KG1 (cell line): ENCODE results near the gene PSMA3.
"Not testable (repeated sequence)": the region's sequence is repeated elsewhere in the genome, so short reads cannot be mapped to it uniquely, and the experiment has no call there.

Experiments used
- DNase-seq: peaks from one replicate; lab custom pipeline; 2025; lab: John Stamatoyannopoulos, UW

Gene PSMA3

DNA sequence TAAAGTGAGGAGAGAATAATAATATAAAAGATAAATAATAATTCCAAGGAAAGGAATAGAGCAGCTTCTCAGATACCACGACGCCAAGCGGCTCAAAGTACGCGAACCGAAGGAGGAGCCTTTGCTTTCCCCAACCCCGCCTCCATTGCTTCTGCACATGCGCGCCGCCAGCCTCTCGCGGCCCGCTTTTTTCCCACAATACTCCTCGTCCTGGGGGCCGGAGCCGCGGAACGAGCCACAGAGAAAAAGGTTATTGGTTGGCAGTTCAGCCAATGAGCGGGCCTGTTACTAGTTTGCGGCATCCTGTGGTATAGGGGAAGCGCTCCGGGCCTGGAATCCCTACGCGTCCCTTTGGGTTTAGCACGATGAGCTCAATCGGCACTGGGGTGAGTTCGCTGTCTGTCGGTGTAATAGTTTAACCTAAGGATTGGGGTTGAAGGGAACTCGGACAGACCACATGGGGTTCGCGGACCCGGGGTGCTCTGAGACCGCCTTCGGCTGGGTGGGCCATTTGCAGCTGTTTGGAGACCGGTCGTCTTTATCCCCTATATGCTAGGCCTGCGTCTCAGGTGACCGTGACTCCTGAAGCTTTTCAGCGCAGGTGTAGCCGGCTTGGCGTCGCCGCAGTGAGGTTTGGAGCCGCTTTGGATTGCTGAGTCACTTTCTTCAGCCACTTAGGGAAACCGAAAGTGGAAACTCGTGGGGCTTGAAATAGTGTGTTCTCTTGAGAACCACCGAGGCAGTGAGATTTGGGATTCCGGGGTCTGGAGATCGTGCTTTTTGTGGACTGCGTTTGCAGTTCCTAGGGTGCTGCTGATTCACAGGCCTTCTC, at the start of gene PSMA3:
PSMA3 (plus strand) TSS at position 288 of the 832 bp plus-strand sequence; CDS start at position 366, 78 bp downstream.
- peak; percentile 89 for DNase-seq

GRCh38 chr14:58196198-58196597, 48.4 kb upstream of the PSMA3 start:
- DNase-seq, result no peak

DNA sequence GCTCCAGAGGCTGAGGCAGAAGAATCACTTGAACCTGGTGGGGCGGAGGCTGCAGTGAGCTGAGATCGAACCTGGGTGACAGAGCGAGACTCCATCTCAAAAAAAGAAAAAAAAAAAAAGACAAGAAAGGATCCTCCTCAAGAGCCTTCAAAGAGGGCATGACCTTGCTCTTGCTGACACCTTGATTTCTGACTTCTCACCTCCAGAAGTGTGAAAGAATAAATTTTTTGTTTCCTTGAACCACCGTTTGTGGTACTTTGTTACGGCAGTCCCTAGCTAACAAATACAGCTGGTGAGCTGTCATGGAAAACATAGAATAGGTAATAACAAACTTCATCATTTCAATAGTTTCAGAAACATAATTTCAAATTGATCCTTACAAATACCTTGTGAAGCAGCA, 46.6 kb upstream of the PSMA3 start:
- DNase-seq, result no peak

- peak; percentile 46 for DNase-seq
Measured at GRCh38 chr14:58199726-58200479, 44.7 kb upstream of the PSMA3 start, which contains the start of gene ACTR10. Gene ACTR10, plus strand, starts transcription at chr14:58200149. Its CDS starts 69 bp downstream, at chr14:58200218.

GRCh38 chr14:58200480-58200841, 44.2 kb upstream of the PSMA3 start:
- DNase-seq, result no peak

- no peak for DNase-seq
Measured at GRCh38 chr14:58200846-58201245, 43.8 kb upstream of the PSMA3 start.

GRCh38 chr14:58213176-58213575, 31.5 kb upstream of the PSMA3 start:
- no peak for DNase-seq

DNA sequence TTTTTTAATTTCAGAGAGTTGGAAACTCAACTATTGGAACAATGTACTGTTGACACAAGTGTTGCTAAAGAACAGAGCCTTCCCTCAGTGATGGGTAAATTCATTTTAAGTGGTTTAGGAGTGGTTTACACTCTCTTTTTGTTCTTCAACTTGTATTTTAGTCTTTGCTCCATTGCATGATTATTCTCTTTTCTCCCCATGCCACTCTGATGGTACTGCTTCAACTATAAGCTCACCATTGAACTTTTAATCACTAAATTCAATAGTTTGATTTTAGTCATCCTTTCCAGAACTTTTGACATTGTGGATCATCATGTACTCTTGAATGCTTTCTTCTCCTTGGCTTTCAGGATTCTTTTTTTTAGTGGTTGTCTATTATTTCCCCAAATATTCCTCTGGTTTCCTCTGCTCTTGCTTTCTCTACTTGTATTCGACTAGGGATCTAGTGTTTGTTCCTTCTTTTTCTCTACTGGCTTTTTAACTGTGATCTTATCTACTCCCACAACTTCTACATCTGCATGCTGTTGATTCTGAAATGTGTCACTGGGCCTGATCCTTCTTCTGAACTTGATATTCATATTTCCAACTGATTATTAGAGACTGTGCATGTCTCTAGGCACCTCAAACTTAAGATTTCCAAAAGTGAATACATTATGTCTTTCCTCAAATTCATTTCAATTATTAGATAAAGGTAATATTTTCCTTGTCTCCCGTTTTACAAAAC, 29.3 kb upstream of the PSMA3 start:
- DNase-seq, result no peak

- DNase-seq, result no peak
Measured at GRCh38 chr14:58216544-58216943, 28.1 kb upstream of the PSMA3 start.

- DNase-seq, result no peak
Measured at GRCh38 chr14:58227096-58227819, 17.4 kb upstream of the PSMA3 start.

GRCh38 chr14:58238252-58239243, 6.1 kb upstream of the PSMA3 start:
- no peak for DNase-seq

- DNase-seq, result peak; percentile 85
Measured at GRCh38 chr14:58239244-58240195, 5.1 kb upstream of the PSMA3 start.

DNA sequence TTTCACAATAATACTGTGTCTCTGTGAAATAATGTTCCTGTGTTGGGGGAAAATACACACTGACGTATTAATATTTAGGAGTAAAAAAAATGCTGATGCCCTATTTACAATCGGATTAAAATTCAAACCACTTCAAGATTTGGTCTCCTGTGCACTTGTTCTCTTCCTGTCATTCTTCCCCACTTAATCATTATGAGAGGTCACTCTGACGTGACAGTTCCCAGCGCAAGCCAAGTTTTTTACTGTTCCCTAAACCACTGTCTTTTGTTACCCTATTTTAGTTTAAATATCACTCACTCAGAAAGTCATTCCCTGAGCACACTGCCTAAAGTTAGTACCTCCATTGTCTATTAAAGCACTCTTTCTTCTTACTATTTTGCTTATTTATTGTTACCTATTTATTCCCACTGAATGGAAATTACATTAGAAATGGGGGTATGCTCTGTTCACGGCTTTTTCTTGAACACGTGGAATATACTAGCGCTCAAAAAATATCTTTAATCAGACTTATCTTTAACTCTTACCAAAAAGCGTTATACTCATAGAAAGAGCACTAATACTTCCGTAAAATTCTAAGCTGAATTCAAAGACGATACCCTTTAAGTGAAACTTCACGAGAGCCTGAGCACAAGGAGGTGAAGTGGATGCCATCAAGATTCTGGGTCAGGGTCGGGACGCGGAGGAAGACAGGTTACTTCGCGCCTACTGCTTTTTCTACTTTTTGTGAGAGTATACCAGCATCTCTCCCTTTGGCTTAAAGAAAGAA, 670 bp upstream of the PSMA3 start:
- peak; percentile 61 for DNase-seq

GRCh38 chr14:58245562-58245961, 919 bp downstream of the PSMA3 start:
- DNase-seq, result no peak

- DNase-seq, result no peak
Measured at GRCh38 chr14:58249611-58250010, 5.0 kb downstream of the PSMA3 start.

GRCh38 chr14:58258156-58258555, 13.5 kb downstream of the PSMA3 start:
- DNase-seq, result no peak

DNA sequence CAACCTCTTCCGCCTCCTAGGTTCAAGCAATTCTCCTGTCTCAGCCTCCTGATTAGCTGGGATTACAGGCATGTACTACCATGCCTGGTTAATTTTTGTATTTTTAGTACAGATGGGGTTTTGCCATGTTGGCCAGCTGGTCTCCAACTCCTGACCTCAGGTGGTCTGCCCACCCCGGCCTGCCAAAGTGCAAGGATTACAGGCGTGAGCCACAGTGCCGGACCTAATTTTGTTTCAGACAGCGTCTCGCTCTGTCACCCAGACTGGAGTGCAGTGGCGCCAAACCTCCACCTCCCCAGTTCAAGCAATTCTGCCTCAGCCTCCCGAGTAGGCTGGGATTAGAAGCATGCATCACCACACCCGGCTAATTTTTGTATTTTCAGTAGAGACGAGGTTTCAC, 17.4 kb downstream of the PSMA3 start:
- not testable (repeated sequence) for DNase-seq

DNA sequence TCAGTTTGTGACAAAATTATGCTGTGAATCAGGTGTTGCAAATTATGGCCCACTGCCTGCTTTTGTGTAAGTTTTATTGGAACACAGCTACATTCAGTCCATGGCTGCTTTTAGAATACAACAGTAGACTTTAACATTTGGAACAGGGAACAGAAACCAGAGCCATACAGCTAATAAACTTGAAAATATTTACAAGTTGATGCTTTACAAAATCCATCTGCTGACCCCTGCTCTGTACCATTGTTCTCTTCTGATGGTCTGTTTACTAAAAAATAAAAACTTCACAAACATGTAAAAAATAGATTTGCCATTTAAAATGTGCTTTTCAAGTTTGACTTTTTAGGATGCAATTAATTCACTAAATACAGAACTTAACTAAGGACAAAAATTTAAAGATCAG, 20.8 kb downstream of the PSMA3 start:
- DNase-seq, result no peak

DNA sequence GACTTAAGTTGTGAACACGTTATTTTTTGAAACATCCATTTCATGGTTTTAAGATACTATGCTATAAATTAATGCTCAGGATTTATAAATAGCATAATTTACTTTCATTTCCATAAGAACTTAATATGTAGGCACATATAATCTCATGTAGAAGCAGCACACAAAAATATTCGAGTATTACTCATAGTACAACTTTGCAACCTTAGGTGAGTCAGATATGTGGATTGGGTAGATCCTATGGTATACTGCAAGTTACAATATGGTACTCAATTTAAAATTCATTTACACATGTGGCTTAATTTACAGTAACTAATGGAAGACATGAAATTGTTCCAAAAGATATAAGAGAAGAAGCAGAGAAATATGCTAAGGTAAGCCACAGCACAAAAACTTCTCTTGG, 26.0 kb downstream of the PSMA3 start:
- no peak for DNase-seq
